Skeletal muscle tissue (tissue), 4 donors: ENCODE results near the gene PTPN12. TPM values are rescaled to one million over a fixed set of nuclear protein-coding genes. Genes with fewer than 3 reads are reported as not detected.
"Not testable (repeated sequence)": the region's sequence is repeated elsewhere in the genome, so short reads cannot be mapped to it uniquely, and the experiment has no call there.

Source experiments
- H3K27ac ChIP-seq: one replicate; pipeline ENCODE4 v1.7.0; 2013; ENCODE audit warnings: mild to moderate bottlenecking, low read depth, low read length, inconsistent platforms
- H3K27me3 ChIP-seq, 3 donors: one replicate each; pipeline ENCODE4 v1.7.0; 2013; ENCODE audit warnings: low read length in 3 of 3; ENCODE audit not compliant: control insufficient read depth in 3 of 3, insufficient read depth in 3 of 3
- H3K36me3 ChIP-seq, 3 donors: one replicate each; pipeline ENCODE4 v1.7.0; 2013; ENCODE audit warnings: low read length in 3 of 3; ENCODE audit not compliant: control insufficient read depth in 3 of 3, insufficient read depth in 3 of 3
- H3K4me1 ChIP-seq, 3 donors: one replicate each; pipeline ENCODE4 v1.7.0; 2013; ENCODE audit warnings: low read length in 3 of 3, mild to moderate bottlenecking in 3 of 3; ENCODE audit not compliant: control insufficient read depth in 3 of 3, insufficient read depth in 3 of 3
- H3K4me3 ChIP-seq, 3 donors: one replicate each; pipeline ENCODE4 v1.7.0; 2013; ENCODE audit warnings: low read length in 3 of 3
- H3K9ac ChIP-seq, 3 donors: one replicate each; pipeline ENCODE4 v1.7.0; 2013; ENCODE audit warnings: low read length in 3 of 3, mild to moderate bottlenecking in 3 of 3, moderate library complexity in 2 of 3, low read depth in 1 of 3
- H3K9me3 ChIP-seq, 3 donors: one replicate each; pipeline ENCODE4 v1.7.0; 2013; ENCODE audit warnings: low read length in 3 of 3; ENCODE audit not compliant: control insufficient read depth in 3 of 3
- total RNA-seq: library from RNA; depleted of rRNA; stranded (reverse); fragments of >200 nt; gene quantifications from one replicate; pipeline ENCODE4 v1.2.3, GENCODE V29; 2014
- donor health status: Osteomylitis.

The PTPN12 gene
- total RNA-seq, 1 donor from 2014 or later = 93.9 TPM

DNA sequence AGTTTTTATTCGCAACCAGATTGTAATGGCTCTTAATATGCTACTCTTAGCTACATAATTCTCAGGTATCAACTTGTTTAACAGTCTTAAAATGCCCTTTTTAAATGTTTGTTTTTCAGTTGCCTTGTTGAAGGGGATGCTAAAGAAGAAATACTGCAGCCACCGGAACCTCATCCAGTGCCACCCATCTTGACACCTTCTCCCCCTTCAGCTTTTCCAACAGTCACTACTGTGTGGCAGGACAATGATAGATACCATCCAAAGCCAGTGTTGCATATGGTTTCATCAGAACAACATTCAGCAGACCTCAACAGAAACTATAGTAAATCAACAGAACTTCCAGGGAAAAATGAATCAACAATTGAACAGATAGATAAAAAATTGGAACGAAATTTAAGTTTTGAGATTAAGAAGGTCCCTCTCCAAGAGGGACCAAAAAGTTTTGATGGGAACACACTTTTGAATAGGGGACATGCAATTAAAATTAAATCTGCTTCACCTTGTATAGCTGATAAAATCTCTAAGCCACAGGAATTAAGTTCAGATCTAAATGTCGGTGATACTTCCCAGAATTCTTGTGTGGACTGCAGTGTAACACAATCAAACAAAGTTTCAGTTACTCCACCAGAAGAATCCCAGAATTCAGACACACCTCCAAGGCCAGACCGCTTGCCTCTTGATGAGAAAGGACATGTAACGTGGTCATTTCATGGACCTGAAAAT is 89.7 kb downstream of the PTPN12 start:
- Histone ChIP-seq H3K4me1 (no peaks in the 10 kb centered on the region), H3K27ac (no peak overlapping the region), H3K9ac (no peak overlapping the region), H3K4me3 (no peak overlapping the region), H3K36me3 (peaks cover 16 to 20% (median 16%) of the 10 kb centered on the region in 3 donors), H3K27me3 (no peaks in the 10 kb centered on the region), H3K9me3 (no peaks in the 10 kb centered on the region)

DNA sequence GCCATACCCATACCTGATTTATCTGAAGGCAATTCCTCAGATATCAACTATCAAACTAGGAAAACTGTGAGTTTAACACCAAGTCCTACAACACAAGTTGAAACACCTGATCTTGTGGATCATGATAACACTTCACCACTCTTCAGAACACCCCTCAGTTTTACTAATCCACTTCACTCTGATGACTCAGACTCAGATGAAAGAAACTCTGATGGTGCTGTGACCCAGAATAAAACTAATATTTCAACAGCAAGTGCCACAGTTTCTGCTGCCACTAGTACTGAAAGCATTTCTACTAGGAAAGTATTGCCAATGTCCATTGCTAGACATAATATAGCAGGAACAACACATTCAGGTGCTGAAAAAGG is 90.2 kb downstream of the PTPN12 start:
- Histone ChIP-seq H3K36me3 (peaks cover 16 to 20% (median 16%) of the 10 kb centered on the region in 3 donors), H3K9me3 (no peaks in the 10 kb centered on the region), H3K27ac (no peak overlapping the region), H3K9ac (no peak overlapping the region), H3K4me1 (no peaks in the 10 kb centered on the region), H3K4me3 (no peak overlapping the region), H3K27me3 (no peaks in the 10 kb centered on the region)

DNA sequence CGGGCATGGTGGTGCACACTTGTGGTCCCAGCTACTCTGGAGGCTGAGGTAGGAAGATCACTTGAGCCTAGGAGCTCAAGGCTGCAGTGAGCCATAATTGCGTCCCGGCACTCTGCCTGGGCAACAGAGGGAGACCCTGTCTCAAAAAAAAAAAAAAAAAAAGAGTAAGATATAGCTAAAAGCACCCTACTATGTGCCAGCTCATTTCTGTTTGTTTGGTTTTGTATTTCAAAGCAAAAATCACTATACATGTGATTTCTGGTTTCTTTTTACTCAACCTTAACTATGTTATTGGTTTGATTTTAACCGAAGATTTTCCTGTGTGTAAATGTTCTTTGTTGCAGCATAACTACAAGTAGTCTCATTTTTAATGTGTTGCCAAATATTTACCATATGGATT is 92.7 kb downstream of the PTPN12 start:
- Histone ChIP-seq H3K27ac (no peak overlapping the region), H3K27me3 (no peaks in the 10 kb centered on the region), H3K9ac (no peak overlapping the region), H3K9me3 (no peaks in the 10 kb centered on the region), H3K4me3 (no peak overlapping the region), H3K36me3 (peaks cover 16 to 20% (median 16%) of the 10 kb centered on the region in 3 donors), H3K4me1 (no peaks in the 10 kb centered on the region)

DNA sequence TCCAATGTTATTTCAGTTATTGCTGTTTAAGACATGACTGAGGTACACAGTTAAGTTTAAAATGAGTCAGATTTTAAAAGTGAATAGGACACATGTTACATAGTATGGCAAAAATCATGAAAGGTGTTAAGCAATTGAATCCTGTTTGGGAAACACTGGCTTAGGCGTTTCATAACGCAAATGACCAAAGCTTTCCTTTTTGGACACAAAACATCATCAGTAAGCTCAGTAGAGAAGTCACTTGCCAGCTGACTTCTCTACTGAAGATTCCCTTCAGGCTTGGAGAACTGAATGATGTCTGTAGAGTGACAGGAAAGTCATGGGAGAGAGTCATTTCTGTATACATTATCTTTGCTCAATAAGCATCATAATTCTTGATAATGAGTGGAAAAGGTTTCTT is 94.7 kb downstream of the PTPN12 start:
- Histone ChIP-seq H3K4me3 (no peak overlapping the region), H3K36me3 (peaks cover 14 to 20% (median 17%) of the 10 kb centered on the region in 3 donors), H3K4me1 (no peaks in the 10 kb centered on the region), H3K27me3 (no peaks in the 10 kb centered on the region), H3K27ac (no peak overlapping the region), H3K9ac (no peak overlapping the region), H3K9me3 (no peaks in the 10 kb centered on the region)

DNA sequence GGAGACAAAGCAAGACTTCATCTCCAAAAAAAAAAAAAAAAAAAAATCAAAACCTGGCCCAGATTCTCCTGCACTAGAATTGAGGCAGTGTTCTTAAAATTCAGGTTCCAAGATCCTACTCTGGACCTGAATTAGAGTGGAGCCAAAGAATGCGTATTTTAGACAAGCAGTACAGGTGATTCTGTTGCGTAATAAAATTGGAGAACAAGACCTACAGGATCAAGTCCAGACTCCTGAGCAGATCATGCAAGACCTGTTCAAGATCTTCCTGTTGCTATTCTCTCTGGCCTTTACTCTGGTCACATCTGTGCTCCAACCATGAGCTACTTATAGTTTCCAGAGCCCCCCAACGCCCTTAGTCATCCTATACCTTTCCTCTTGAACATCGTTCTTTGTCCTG is 107.7 kb downstream of the PTPN12 start:
- Histone ChIP-seq H3K9me3 (no peaks in the 10 kb centered on the region), H3K9ac (no peak overlapping the region), H3K4me1 (no peaks in the 10 kb centered on the region), H3K27ac (no peak overlapping the region), H3K27me3 (no peaks in the 10 kb centered on the region), H3K36me3 (peaks cover 0 to 7% (median 3%) of the 10 kb centered on the region in 3 donors), H3K4me3 (no peak overlapping the region)

DNA sequence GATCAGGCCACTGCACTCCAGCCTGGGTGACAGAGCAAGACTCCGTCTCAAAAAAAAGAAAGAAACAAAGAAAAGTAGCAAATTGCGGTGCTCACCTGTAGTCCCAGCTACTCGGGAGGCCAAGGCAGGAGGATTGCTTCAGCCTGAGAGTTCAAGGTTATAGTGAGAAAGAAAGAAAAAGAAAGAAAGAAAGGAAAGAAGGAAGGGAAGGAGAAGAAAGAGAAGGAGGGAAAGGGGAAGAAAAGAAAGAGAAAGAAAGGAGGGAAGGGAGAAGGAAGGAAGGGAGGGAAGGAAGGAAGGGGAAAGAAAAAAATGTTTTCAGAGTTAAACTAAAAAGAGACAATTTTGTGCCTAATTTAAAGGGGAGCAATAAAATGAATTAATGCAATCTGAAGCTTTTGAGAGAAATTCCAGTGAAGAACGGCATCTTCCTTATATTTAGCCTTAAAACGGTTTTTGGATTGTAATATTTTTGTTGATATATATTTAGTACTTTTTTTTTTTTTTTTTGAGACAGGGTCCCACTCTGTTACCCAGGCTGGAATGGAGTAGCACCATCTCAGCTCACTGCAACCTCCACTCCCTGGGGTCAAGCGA is 111.7 kb downstream of the PTPN12 start:
- Histone ChIP-seq H3K9me3 (no peaks in the 10 kb centered on the region), H3K27me3 (no peaks in the 10 kb centered on the region), H3K4me3 (no peak overlapping the region)

DNA sequence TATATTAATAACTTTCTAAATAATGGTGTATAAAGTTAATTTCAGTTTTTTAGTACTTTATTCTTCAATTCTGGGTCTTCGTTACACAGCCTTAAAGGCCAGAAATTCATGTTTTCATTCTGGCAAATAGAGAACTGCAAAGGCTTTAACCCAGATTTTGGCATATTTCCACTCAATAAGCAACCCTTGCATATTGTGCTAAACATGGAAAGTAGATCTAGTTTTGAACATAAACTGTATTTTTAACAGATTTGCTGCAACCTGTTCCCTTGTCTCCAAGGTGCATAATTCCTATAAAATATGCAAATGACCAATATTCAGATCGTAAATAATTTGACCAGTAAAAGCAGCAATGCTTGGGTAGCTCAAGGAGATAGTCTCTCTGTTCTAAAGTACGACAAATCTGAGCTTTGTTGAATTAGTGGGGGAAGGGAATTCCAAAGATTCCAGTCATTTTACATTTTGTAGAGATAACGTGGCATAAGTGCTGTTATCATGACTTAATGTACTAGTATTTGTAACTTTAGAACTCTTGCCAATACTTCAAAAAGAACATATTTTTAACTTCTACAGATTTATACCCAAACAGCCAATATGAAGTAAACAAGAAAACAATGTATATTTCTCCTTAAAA is 112.7 kb downstream of the PTPN12 start:
- H3K4me3 ChIP-seq = no peak overlapping the region
- peaks cover 0 to 1% (median 0%) of the 10 kb centered on the region in 3 donors for H3K36me3 ChIP-seq
- no peaks in the 10 kb centered on the region for H3K27me3 ChIP-seq
- H3K27ac ChIP-seq = no peak overlapping the region
- H3K4me1 ChIP-seq = no peaks in the 10 kb centered on the region
- no peaks in the 10 kb centered on the region for H3K9me3 ChIP-seq
- no peak overlapping the region for H3K9ac ChIP-seq

More for the DNA sequence above, 111.7 kb downstream of the PTPN12 start:
- peaks cover 0 to 3% (median 0%) of the 10 kb centered on the region in 3 donors for H3K36me3 ChIP-seq
- no peaks in the 10 kb centered on the region for H3K4me1 ChIP-seq
- no peak overlapping the region for H3K9ac ChIP-seq
- H3K27ac ChIP-seq = no peak overlapping the region

DNA sequence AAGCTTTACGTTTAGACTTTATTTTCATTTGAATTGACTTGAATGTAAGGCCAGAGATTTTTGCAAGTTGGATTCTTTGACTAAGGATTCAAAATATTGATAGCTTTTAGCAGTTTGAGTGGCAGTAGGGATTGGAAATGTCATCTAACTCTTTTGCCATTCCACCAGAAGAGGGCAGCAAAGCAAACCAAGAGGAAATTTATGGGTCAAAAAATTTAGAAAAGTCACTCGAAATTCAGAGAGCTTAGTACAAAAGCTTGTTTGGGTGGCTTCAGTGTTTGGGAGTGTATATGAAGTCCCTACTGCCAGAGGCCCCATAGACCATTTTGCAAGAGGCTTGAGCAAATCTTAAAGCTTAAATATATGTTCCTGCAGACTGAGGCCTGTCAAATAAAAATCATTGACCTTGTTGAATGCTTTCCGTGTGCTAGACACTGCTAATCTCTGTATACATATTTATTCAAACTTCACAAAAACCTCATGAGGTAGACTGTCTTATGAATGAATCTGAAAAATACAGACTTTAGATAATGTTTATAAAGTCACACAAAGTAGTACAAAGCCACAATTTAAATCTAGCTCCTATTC is 114.6 kb downstream of the PTPN12 start:
- Histone ChIP-seq H3K9me3 (no peaks in the 10 kb centered on the region), H3K27me3 (no peaks in the 10 kb centered on the region), H3K9ac (no peak overlapping the region), H3K27ac (no peak overlapping the region), H3K4me1 (no peaks in the 10 kb centered on the region), H3K4me3 (no peak overlapping the region), H3K36me3 (peaks cover 0 to 4% (median 2%) of the 10 kb centered on the region in 3 donors)

DNA sequence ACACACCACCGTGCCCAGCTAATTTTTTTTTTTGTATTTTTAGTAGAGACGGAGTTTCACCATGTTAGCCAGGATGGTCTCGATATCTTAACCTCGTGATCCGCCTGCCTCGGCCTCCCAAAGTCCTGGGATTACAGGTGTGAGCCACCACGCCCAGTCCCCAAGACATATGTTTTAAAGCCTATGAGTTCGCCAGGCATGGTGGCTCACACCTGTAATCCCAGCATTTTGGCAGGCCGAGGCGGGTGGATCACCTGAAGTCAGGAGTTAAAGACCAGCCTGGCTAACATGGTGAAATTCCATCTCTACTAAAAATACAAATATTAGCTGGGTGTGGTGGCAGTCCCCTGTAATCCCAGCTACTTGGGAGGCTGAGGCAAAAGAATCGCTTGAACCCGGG is 115.7 kb downstream of the PTPN12 start:
- H3K27me3 ChIP-seq, H3K4me1 ChIP-seq, H3K27ac ChIP-seq, H3K9me3 ChIP-seq, H3K4me3 ChIP-seq, H3K9ac ChIP-seq, H3K36me3 ChIP-seq: not testable (repeated sequence)

DNA sequence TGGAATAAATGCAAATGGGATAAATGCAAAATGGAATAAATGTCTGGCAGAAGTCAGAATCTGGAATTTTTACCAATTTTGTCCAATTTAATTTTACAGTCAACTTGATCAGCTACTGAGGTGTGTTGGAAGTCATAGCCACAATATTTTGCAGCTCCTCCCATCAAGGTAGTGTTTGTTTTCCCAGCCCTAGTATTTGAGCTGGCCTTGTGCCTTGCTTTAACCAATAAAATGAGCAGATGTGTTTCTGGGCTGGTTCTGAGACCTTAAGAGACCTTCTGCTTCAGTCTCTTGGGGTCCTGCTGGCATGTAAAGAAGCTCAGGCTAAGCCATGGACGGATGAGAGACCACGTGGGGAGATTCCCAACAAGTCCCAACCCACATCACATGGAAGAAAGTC is 116.5 kb downstream of the PTPN12 start:
- no peaks in the 10 kb centered on the region for H3K4me1 ChIP-seq
- H3K27me3 ChIP-seq = no peaks in the 10 kb centered on the region
- H3K9ac ChIP-seq = no peak overlapping the region
- H3K4me3 ChIP-seq = no peak overlapping the region
- peaks cover 0 to 4% (median 2%) of the 10 kb centered on the region in 3 donors for H3K36me3 ChIP-seq
- H3K27ac ChIP-seq = no peak overlapping the region
- H3K9me3 ChIP-seq = no peaks in the 10 kb centered on the region
